GM21786 (cell line): ENCODE measurements around the gene DNAJB14.
"Not testable (repeated sequence)": the region's sequence is repeated elsewhere in the genome, so short reads cannot be mapped to it uniquely, and the experiment has no call there.

Source experiments
- ATAC-seq: cut with Tn5 transposase; IDR thresholded peaks from one replicate; pipeline ENCODE4 v1.9.1; 2021; ENCODE audit not compliant: unreplicated experiment

DNAJB14 gene

GRCh38 chr4:99946356-99947189 is at the start of gene DNAJB14:
Gene DNAJB14 (minus strand): TSS chr4:99946618. CDS start chr4:99946571, 47 bp downstream.
- ATAC-seq = peak; percentile 35

GRCh38 chr4:99991741-99992140 is 45.3 kb upstream of the DNAJB14 start:
- ATAC-seq = no peak

- ATAC-seq = no peak
These were observed 41.3 kb upstream of the DNAJB14 start for GRCh38 chr4:99987681-99988080.

- no peak for ATAC-seq
These were observed 40.4 kb upstream of the DNAJB14 start for GRCh38 chr4:99986792-99987191.

GRCh38 chr4:99983289-99983943 is 37.0 kb upstream of the DNAJB14 start:
- ATAC-seq = no peak

GRCh38 chr4:99979872-99980271 is 33.5 kb upstream of the DNAJB14 start:
- no peak for ATAC-seq

- no peak for ATAC-seq
These were observed 25.2 kb upstream of the DNAJB14 start for GRCh38 chr4:99971453-99972111.

GRCh38 chr4:99968330-99968729 is 21.9 kb upstream of the DNAJB14 start:
- no peak for ATAC-seq

- ATAC-seq = no peak
These were observed 20.3 kb upstream of the DNAJB14 start for GRCh38 chr4:99966692-99967091.

GRCh38 chr4:99965674-99966350 is 19.4 kb upstream of the DNAJB14 start:
- ATAC-seq = no peak

- no peak for ATAC-seq
These were observed 18.8 kb upstream of the DNAJB14 start for GRCh38 chr4:99965173-99965572.

- ATAC-seq = no peak
These were observed 15.3 kb upstream of the DNAJB14 start for GRCh38 chr4:99961711-99962110.

- no peak for ATAC-seq
These were observed 14.2 kb upstream of the DNAJB14 start for GRCh38 chr4:99960648-99961047.

- not testable (repeated sequence) for ATAC-seq
These were observed 11.8 kb upstream of the DNAJB14 start for GRCh38 chr4:99958207-99958606.

- no peak for ATAC-seq
These were observed 4.5 kb upstream of the DNAJB14 start for GRCh38 chr4:99950913-99951254.

GRCh38 chr4:99949999-99950912 is 3.8 kb upstream of the DNAJB14 start, which contains the start of gene H2AZ1:
Gene H2AZ1 (minus strand): TSS chr4:99950275. CDS start chr4:99950170, 105 bp downstream.
- ATAC-seq = peak; percentile 54

- peak; percentile 31 for ATAC-seq
These were observed 2.9 kb upstream of the DNAJB14 start for GRCh38 chr4:99949034-99949998.

GRCh38 chr4:99947608-99948007 is 1.2 kb upstream of the DNAJB14 start:
- no peak for ATAC-seq

GRCh38 chr4:99947190-99947578 is 766 bp upstream of the DNAJB14 start:
- ATAC-seq = no peak
